T-helper 22 cell (primary cell): ENCODE measurements around the gene NSUN2.

Experiments used
- DNase-seq: peaks from one replicate; pipeline ENCODE4 v3.0.0-alpha.2; 2020; ENCODE audit warnings: low read depth

Gene NSUN2

DNA sequence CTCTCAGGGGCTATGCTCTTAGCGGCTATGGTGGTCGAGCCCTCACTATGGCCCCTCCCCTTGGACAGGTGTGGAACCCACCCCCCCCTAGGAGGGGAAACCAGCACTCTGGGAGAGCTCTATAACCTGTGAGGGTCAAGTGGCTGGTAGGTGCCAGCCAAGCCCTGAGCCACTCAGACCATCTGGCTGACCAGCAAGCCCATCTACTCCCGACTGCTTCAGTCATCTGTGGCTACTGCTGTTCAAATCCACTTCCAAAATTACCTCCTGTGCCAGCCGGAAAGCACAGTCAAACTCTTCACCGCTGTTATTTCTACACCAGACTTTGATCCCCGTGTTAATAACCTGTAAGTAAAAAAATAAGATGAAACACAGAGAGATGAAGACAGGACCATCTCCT is 28.5 kb downstream of the NSUN2 start:
- no peak for DNase-seq

DNA sequence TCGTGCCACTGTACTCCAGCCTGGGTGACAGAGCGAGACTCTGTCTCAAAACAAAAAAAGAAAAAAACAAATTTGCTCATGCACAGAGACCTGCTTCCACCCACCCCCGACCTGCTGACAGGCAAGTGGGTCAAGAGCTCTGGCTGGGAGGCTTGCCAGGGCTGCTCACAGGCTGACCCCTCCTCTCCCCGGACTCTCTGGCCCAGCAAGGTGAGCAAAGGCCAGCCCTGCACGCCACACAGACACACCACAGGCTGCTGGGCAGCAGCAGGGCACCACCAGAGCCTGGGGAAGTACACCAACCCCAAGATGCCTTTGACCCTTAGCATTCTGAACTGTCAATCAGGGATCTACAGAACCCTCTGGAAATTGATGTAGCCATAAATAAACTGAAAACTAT is 29.2 kb downstream of the NSUN2 start:
- no peak for DNase-seq

- DNase-seq: no peak
Measured at GRCh38 chr5:6602441-6602840, 30.4 kb downstream of the NSUN2 start.

DNA sequence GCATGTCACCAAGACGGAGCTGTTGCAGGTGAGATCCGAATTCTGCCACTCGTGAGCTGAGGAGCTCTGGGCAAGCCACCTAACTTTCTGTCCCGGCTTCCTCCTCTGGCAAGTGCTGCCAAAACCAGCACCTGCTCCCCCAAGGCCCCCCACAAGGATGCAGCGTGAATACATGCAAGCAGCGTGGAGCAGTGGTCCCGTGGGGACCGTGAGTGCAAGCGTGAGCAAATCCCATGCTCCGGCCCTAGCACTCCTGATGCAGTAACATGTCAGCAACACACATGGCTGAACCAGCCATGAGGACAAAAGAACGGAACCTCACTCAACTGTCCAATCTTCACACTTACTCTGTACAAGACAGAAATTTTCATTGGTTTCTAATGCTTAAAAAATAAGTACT is 31.0 kb downstream of the NSUN2 start:
- DNase-seq: no peak

DNA sequence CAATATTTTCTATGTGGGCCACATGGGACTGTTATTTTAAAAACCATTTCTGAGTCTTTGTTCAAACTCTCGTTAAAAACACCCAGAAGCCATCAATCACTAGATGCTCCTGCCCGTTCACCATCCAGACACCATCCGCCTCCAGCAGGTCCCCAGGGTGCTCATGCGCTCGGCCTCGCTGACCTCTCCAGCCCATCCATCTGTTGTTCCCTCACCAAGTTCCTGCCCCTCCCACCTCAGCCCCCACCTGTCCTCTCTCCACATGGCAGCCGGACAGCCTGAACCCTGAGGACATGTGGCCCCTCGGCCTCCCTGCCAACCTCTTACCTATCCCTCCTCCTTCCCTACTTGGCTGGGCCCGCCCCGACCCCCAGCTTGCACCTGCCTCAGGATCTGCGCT is 31.6 kb downstream of the NSUN2 start:
- no peak for DNase-seq

DNA sequence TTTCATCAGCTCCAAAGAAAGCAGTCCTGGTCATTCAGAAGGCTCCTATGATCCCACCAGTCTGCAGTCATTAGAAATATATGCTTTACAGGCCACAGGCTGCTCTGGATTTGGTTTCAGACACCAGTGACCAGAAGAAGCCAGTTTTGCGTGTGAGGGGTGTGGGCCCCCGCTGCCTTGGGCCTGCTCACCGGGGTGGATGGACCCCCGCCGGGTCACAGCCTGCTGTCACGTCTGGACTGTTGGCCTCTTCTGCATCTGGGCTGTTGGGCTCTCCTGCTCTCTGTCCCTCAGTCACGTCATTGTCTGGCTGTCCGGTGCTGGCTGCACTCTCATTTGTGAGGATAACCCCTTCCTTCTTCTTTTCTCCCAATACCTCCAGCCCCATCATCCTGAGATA is 33.1 kb downstream of the NSUN2 start:
- DNase-seq: no peak

DNA sequence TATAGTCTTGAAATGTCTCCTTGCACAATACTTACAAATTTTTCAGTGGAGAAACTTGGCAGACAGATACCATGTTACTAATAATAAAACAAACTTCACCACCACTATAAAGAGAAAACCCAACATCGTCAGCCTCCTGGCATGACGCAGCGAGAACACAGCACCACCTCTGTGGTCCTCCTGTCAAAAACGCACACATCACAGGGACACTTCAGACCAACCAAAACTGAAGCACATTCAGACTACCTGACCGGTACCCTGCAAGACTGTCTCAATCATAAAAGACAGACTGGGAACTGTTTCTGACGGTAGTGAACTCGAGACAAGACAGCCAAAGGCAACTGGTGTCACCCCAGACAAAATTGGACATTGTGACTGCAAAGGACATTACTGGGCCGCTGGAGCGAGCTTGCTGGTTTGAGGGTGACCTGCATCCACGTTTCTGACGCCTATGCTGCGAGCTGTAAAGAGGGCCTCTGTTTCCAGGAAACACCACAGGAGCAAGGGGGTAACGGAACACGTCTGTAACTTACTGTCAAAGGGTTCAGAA is 34.4 kb downstream of the NSUN2 start:
- no peak for DNase-seq

GRCh38 chr5:6597557-6597956 is 35.3 kb downstream of the NSUN2 start:
- no peak for DNase-seq

- no peak for DNase-seq
Measured at GRCh38 chr5:6596388-6596787, 36.5 kb downstream of the NSUN2 start.

GRCh38 chr5:6595405-6595804 is 37.4 kb downstream of the NSUN2 start:
- DNase-seq: no peak

DNA sequence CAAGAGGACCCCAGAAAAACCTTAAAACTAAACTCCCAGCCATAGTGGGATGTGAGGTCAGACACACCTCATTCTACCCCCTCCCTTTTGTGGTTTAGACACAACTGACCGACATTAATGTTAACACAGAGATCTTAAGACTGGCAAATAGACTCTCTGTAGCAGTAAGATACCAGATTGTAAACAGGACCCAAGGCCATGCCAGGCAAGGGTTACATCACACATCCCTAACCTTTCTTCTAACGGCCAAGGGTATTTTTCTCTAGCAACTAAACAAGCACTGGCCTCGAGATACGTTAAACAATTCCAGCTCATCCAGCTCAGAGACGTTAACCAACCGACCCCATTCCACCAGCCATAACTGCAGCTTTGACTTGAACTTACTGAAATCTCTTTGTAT is 38.8 kb downstream of the NSUN2 start:
- DNase-seq: no peak

GRCh38 chr5:6593148-6594016 is 39.5 kb downstream of the NSUN2 start:
- no peak for DNase-seq

DNA sequence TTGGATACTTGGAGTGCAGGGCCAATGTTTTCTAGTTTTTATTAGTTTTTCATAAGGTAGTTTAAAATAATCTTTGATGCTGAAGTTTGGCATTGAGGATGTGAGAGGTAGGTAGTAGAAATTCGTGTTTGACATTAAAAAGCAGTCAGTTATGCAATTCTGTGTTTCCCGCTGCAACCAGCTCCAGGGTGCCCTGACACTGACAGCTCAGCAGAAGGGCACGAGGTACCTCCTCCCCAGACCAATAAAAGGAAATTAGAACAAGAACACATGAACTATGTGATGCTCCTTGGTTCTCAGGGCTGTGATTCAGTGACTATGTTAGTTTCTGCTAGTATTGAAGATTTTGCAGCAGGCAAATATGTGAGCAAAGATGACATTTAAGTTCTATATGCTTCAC is 40.2 kb downstream of the NSUN2 start:
- no peak for DNase-seq

DNA sequence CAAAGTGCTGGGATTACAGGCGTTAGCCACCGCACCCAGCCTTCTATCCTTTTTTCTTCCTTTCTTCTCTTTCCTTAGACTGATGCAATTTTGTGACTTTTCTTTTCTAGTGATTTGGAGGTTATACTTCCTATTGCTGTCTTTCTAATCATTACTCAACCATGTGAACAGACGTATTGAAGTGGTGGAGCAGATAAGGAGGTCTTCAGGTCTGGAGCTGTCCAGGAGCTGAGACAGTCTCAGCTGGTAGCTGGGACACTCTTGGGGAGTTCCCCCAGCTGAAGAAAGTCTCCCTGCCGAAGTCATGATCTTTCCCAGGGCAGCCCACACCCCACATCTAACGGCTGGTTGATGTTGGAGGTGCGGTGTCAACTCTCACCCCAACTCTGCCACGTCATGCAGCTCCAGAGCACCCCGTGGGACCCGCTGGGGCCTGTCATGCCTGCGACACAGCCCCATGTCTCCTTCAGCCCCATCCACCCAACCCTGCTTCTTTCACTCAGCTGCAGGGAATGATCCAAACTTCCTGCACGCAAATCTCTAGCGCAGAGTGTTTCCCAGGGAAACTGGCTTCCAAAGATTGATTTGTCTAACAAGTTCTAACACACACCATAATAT is 41.1 kb downstream of the NSUN2 start:
- DNase-seq: no peak

- no peak for DNase-seq
Measured at GRCh38 chr5:6590581-6590980, 42.3 kb downstream of the NSUN2 start.

GRCh38 chr5:6587171-6587570 is 45.7 kb downstream of the NSUN2 start:
- DNase-seq: no peak

DNA sequence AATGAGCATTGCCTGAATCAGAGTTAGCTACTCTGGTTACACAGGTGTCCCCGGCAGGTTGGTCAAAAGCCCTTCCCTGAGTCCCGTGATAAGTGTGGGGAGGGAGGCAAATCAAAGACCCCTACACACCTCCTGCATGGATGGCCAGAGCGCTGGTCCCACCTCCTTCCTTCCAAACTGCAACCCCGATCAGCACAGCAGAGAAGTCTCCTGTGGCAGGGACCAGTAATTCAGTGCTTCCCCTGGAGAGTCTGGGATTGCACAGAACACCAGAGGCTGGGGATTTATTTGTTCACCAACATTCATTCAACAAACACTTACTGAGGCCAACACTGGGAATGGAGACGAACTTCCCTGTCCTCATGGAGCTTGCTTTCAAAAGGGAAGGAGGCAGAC is 46.2 kb downstream of the NSUN2 start:
- DNase-seq: no peak

DNA sequence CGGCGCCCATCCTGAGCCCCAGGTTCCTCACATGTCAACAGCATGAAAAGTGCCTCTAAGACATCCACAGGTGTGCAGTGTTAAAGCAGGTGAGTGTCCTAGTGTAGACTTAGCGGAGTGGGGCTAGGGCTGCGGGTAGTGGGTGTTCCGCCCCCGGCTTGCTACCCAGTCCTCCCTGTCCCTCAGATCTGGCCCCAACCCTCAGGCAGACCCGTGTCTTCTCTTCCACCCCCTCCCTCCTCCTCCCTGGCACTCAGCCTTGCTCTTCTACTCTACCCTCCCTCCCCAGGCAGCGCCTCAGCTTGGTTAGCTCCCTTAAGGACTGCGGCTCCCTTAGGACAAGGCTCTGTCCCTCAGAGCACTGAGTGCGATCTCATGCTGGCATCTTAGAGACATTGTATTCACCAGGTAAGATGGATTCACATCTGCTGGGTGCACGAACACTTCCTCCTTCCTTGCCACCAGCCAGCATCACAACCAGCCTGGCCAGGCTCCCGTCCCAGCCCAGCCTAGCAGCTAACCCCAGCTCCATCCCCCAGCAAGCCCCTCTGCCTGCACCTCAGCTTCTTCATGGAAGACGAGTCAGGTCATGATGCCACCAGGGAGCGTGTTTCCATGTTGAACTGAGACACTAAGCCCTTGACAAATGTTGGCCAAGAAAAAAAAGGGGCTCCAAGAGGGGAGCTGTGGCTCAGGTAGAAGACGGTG is 46.8 kb downstream of the NSUN2 start:
- DNase-seq: no peak

DNA sequence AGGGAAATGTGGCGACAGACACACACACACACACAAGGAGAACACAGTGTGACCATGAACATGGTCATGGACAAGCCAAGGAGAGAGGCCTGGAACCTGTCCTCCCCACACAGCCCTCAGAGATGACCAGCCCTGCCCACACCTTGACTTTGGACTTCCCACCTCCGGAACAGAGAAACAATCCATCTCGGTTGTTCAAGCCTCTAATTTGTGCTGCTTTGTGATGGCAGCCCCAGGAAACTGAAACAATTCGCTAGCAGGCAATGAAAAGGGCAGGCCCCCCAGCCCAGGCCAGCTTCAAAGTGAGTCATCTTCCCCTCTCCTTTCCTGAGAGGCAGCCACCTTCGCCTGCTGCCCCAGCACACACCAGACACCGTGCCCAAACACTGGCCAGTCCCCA is 47.7 kb downstream of the NSUN2 start:
- no peak for DNase-seq

- no peak for DNase-seq
Measured at GRCh38 chr5:6584727-6585126, 48.1 kb downstream of the NSUN2 start.

DNA sequence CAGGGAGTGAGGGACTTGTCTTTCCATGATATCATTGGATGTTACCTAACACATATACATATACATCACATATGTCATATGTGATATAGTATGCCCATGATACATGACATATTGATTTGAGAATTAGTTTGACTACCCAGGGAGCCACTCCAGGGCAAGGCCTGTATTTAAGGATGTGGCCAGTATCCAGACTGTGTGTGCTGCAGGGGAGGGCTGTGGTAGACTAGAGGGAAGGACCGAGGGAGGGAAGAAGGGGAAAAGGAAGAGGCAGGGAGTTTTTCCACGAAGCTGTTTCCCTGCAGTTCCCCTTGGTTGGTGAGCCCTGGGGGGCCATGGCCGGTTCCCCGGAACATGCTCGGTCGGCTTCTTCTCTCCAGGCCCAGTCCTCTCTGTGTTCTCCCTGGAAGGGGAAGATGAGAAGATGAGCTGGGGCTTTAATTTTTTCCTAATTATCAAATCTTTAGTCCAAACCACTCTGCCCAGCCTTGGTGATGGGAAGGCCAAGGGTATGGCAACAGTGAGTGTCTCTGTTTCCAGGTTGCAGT is 48.7 kb downstream of the NSUN2 start:
- DNase-seq: no peak

- DNase-seq: no peak
Measured at GRCh38 chr5:6583049-6583880, 49.6 kb downstream of the NSUN2 start.
